PC-9 (cell line): ENCODE measurements around the gene IL12RB1. TPM values are rescaled to one million over a fixed set of nuclear protein-coding genes. Genes with fewer than 3 reads are reported as not detected.

Source experiments
- BruUV-seq: library from RNA; stranded (reverse); fragments of 400-500 nt; replicated peaks from 2 replicates; lab custom pipeline; 2021; lab: Mats Ljungman, UMichigan
- CTCF ChIA-PET: fragments of 300-600 bp; sonication (Branson Sonifier 250); formaldehyde crosslinking; loops from one replicate; lab custom pipeline; 2022; ENCODE audit warnings: antibody characterized with exemption; lab: Charles Lee
- POLR2A ChIA-PET: fragments of 300-600 bp; sonication (Branson Sonifier 250); formaldehyde crosslinking; loops from one replicate; lab custom pipeline; 2022; ENCODE audit warnings: antibody characterized with exemption; ENCODE audit not compliant: unreplicated experiment; lab: Charles Lee
- DNase-seq, 2 experiments: peaks; one replicate each; pipeline versions ENCODE4 v3.0.0 to v3.0.0-alpha.2; 2015 to 2022; ENCODE audit warnings: mixed read lengths in 1 of 2
- H2AFZ ChIP-seq: fragments of 200-600 bp; sonication (generic); 2 replicates; pipeline ENCODE4 v1.8.1; 2017; ENCODE audit warnings: antibody characterized with exemption
- H3F3A ChIP-seq: fragments of 200-600 bp; sonication (generic); 2 replicates; pipeline ENCODE4 v1.8.1; 2017; ENCODE audit warnings: antibody characterized with exemption, mild to moderate bottlenecking, low read depth; ENCODE audit not compliant: insufficient read depth
- H3K27ac ChIP-seq: fragments of 200-600 bp; sonication (generic); 2 replicates; pipeline ENCODE4 v1.6.1; 2016; ENCODE audit warnings: mixed run types
- H3K27me3 ChIP-seq: fragments of 200-600 bp; sonication (generic); 2 replicates; pipeline ENCODE4 v1.6.1; 2016; ENCODE audit warnings: low read depth, mixed run types; ENCODE audit not compliant: insufficient read depth
- H3K36me3 ChIP-seq: fragments of 200-600 bp; sonication (generic); 2 replicates; pipeline ENCODE4 v1.6.1; 2016; ENCODE audit warnings: low read depth, mixed run types
- H3K4me1 ChIP-seq: fragments of 200-600 bp; sonication (generic); replicated peaks from 2 replicates; pipeline ENCODE4 v1.6.1; 2016; ENCODE audit warnings: mixed run types; ENCODE audit not compliant: insufficient read depth
- H3K4me2 ChIP-seq: fragments of 200-600 bp; sonication (generic); 2 replicates; pipeline ENCODE4 v1.6.1; 2017; ENCODE audit warnings: mixed run types
- H3K4me3 ChIP-seq: fragments of 200-600 bp; sonication (generic); 2 replicates; pipeline ENCODE4 v1.6.1; 2016; ENCODE audit warnings: mixed run types
- H3K79me2 ChIP-seq: fragments of 200-600 bp; sonication (generic); 2 replicates; pipeline ENCODE4 v1.6.1; 2017; ENCODE audit warnings: low read depth, mixed run types
- H3K9me2 ChIP-seq: fragments of 200-600 bp; sonication (generic); 2 replicates; pipeline ENCODE4 v1.8.1; 2017; ENCODE audit warnings: mild to moderate bottlenecking; ENCODE audit not compliant: insufficient read depth
- H3K9me3 ChIP-seq: fragments of 200-600 bp; sonication (generic); 2 replicates; pipeline ENCODE4 v1.8.1; 2016; ENCODE audit warnings: low read depth; ENCODE audit not compliant: insufficient read depth
- H4K20me1 ChIP-seq: fragments of 200-600 bp; sonication (generic); 2 replicates; pipeline ENCODE4 v1.8.1; 2017; ENCODE audit not compliant: insufficient read depth
- CTCF ChIP-seq: fragments of 200-600 bp; sonication (generic); conservative IDR thresholded peaks from 2 replicates; pipeline ENCODE4 v1.6.1; 2017; ENCODE audit warnings: mixed run types, antibody characterized with exemption, mild to moderate bottlenecking, moderate library complexity
- EZH2 ChIP-seq: fragments of 200-600 bp; sonication (generic); IDR thresholded peaks from 2 replicates; pipeline ENCODE4 v1.8.0; 2017; ENCODE audit warnings: antibody characterized with exemption, low read depth
- intact Hi-C: fragments of 100-400 bp; cut with micrococcal nuclease; formaldehyde crosslinking; loops from one replicate; pipeline ENCODE4 v1.10.0; 2022; ENCODE audit not compliant: unreplicated experiment
- total RNA-seq: library from RNA; stranded (reverse); gene quantifications from 2 replicates; pipeline ENCODE4 v1.2.3, GENCODE V29; 2021

IL12RB1 gene
- total RNA-seq, 1 experiment from 2014 or later, result 0.55 TPM

GRCh38 chr19:18119717-18120105 is 33.0 kb upstream of the IL12RB1 start:
- H3K9me2 ChIP-seq, result no peaks in the 10 kb centered on the region
- no peak overlapping the region for H2AFZ ChIP-seq
- no peak overlapping the region for H3K4me3 ChIP-seq
- H3K36me3 ChIP-seq, result no peaks in the 10 kb centered on the region
- H4K20me1 ChIP-seq, result peaks cover 8% of the 10 kb centered on the region
- intact Hi-C loops, result no loop called here
- H3K4me1 ChIP-seq, result peaks cover 9% of the 10 kb centered on the region; the same call in 1 of the 2 replicates
- H3K27me3 ChIP-seq, result no peaks in the 10 kb centered on the region
- TF ChIP-seq EZH2 (no peak), CTCF (no peak)
- H3K27ac ChIP-seq, result no peak overlapping the region
- H3K4me2 ChIP-seq, result no peak overlapping the region
- no peak for DNase-seq
- 0 out of 2 replicates have a peak, but pooled peaks cover 9% of the 10 kb centered on the region for H3F3A ChIP-seq
- no peaks in the 10 kb centered on the region for H3K9me3 ChIP-seq
- POLR2A ChIA-PET, result no interaction called here
- no peaks in the 10 kb centered on the region for H3K79me2 ChIP-seq
- no TSS peak for BruUV-seq
- CTCF ChIA-PET, result no interaction called here

GRCh38 chr19:18119013-18119716 is 32.4 kb upstream of the IL12RB1 start:
- intact Hi-C loops, result no loop called here
- POLR2A ChIA-PET, result no interaction called here
- H3K79me2 ChIP-seq, result no peaks in the 10 kb centered on the region
- peaks cover 8% of the 10 kb centered on the region for H4K20me1 ChIP-seq
- H3K36me3 ChIP-seq, result no peaks in the 10 kb centered on the region
- H3K9me3 ChIP-seq, result no peaks in the 10 kb centered on the region
- CTCF ChIA-PET, result no interaction called here
- H2AFZ ChIP-seq, result no peak overlapping the region
- H3K4me1 ChIP-seq, result peaks cover 9% of the 10 kb centered on the region; the same call in 1 of the 2 replicates
- H3K9me2 ChIP-seq, result no peaks in the 10 kb centered on the region
- BruUV-seq, result no TSS peak
- DNase-seq, result no peak
- 0 out of 2 replicates have a peak, but pooled peaks cover 9% of the 10 kb centered on the region for H3F3A ChIP-seq
- 0 out of 2 replicates have a peak overlapping the region, but pooled peaks have one; percentile 92 for H3K4me2 ChIP-seq
- no peak overlapping the region for H3K27ac ChIP-seq
- H3K27me3 ChIP-seq, result no peaks in the 10 kb centered on the region
- no peak for TF ChIP-seq EZH2
- TF ChIP-seq CTCF, result no peak
- no peak overlapping the region for H3K4me3 ChIP-seq

- Histone ChIP-seq H2AFZ (peak overlapping the region; percentile 89), H3K4me1 (peaks cover 9% of the 10 kb centered on the region; the same call in 1 of the 2 replicates), H3K9me2 (no peaks in the 10 kb centered on the region), H3K4me2 (peak overlapping the region; percentile 92), H3K36me3 (no peaks in the 10 kb centered on the region), H3K27ac (no peak overlapping the region), H3K4me3 (peak overlapping the region; percentile 64), H3K27me3 (no peaks in the 10 kb centered on the region), H3F3A (peaks cover 9% of the 10 kb centered on the region; the same call in 1 of the 2 replicates), H4K20me1 (peaks cover 8% of the 10 kb centered on the region), H3K79me2 (no peaks in the 10 kb centered on the region), H3K9me3 (no peaks in the 10 kb centered on the region)
- POLR2A ChIA-PET, result no interaction called here
- TSS peak; percentile 19 for BruUV-seq
- intact Hi-C loops, result no loop called here
- CTCF ChIA-PET, result interaction anchor here (0.5 to 0.6 kb wide), 2 partner anchors 90 to 214 kb away, joined by 3 to 4 read pairs; no protein-coding TSS in a partner anchor
- no peak for DNase-seq
- TF ChIP-seq CTCF (no peak), EZH2 (no peak)
Measured at GRCh38 chr19:18118420-18119012, 31.8 kb upstream of the IL12RB1 start.
